HepG2 (cell line): ENCODE results near the gene SAMD8. TPM values are rescaled to one million over a fixed set of nuclear protein-coding genes. Genes with fewer than 3 reads are reported as not detected.

Experiments
- ATAC-seq: fragments of 200-7000 bp; cut with Tn5 transposase; 3 replicates; pipeline ENCODE4 v1.9.1; 2020; ENCODE audit warnings: mild to moderate bottlenecking, moderate library complexity
- BruUV-seq: library from RNA; stranded (reverse); fragments of 400-500 nt; replicated peaks from 2 replicates; lab custom pipeline; 2021; lab: Mats Ljungman, UMichigan
- CTCF ChIA-PET: fragments of 300-600 bp; formaldehyde crosslinking; extraction: SDS; loops from one replicate; lab custom pipeline; 2021; ENCODE audit warnings: low total read pairs, inconsistent platforms, low intra/inter-chr PET ratio; lab: Yijun Ruan, JAX
- POLR2A ChIA-PET: fragments of 350-600 bp; sonication (Branson Sonifier 250); formaldehyde crosslinking; loops from one replicate; lab custom pipeline; 2020; ENCODE audit warnings: antibody characterized with exemption, inconsistent platforms; lab: Yijun Ruan, JAX
- DNase-seq: peaks from one replicate; pipeline ENCODE4 v3.0.0-alpha.2; 2015; ENCODE audit warnings: low spot score
- FAIRE-seq: peaks from 3 replicates; lab custom pipeline; 2011; peaks lifted over from hg19 to GRCh38; lab: Jason Lieb, UNC
- H2AFZ ChIP-seq: one replicate; pipeline ENCODE4 v1.6.1; 2011; ENCODE audit warnings: low read length, inconsistent platforms
- H3K27ac ChIP-seq: fragments of 300-600 bp; 3 replicates; pipeline ENCODE4 v1.8.0; 2011; ENCODE audit warnings: mixed run types, mild to moderate bottlenecking, mixed read lengths, low read length, inconsistent platforms; ENCODE audit not compliant: insufficient read depth; ENCODE audit errors: extremely low read length
- H3K27me3 ChIP-seq, 2 experiments: fragments of 200-600 bp in 1 of 2; 2 replicates in 1 of 2; 3 replicates in 1 of 2; pipeline versions ENCODE4 v1.6.0 to v1.8.0; 2011; ENCODE audit warnings: low read length in 2 of 2, mild to moderate bottlenecking in 2 of 2, moderate library complexity in 2 of 2, inconsistent platforms in 1 of 2; ENCODE audit not compliant: insufficient read depth in 2 of 2, control insufficient read depth in 1 of 2
- H3K36me3 ChIP-seq, 2 experiments: fragments of 200-600 bp in 1 of 2; replicated peaks in 1 of 2; 2 replicates in 1 of 2; 3 replicates in 1 of 2; pipeline versions ENCODE4 v1.5.1 to v1.8.0; 2011; ENCODE audit warnings: low read length in 2 of 2, inconsistent platforms in 1 of 2; ENCODE audit not compliant: insufficient read depth in 2 of 2, control insufficient read depth in 1 of 2
- H3K4me1 ChIP-seq: 2 replicates; pipeline ENCODE4 v1.5.1; 2012; ENCODE audit warnings: low read length, inconsistent platforms; ENCODE audit not compliant: insufficient read depth
- H3K4me2 ChIP-seq: 2 replicates; pipeline ENCODE4 v1.6.0; 2011; ENCODE audit warnings: low read depth, low read length, inconsistent platforms
- H3K4me3 ChIP-seq, 3 experiments: fragments of 200-600 bp in 1 of 3; sonication (generic), shearing (Covaris generic) in 1 of 3; replicated peaks in 1 of 3; 2 replicates each; pipeline ENCODE4 v1.5.1; 2011 to 2016; ENCODE audit warnings: low read length in 3 of 3, inconsistent platforms in 2 of 3, low read depth in 2 of 3, mild to moderate bottlenecking in 2 of 3, control low read depth in 1 of 3, mixed read lengths in 1 of 3; ENCODE audit not compliant: insufficient read depth in 1 of 3
- H3K79me2 ChIP-seq: one replicate; pipeline ENCODE4 v1.6.1; 2011; ENCODE audit warnings: low read length, inconsistent platforms; ENCODE audit not compliant: insufficient read depth
- H3K9ac ChIP-seq: 2 replicates; pipeline ENCODE4 v1.6.0; 2011; ENCODE audit warnings: mild to moderate bottlenecking, low read depth, low read length, inconsistent platforms; ENCODE audit not compliant: insufficient read depth
- H3K9me3 ChIP-seq: 2 replicates; pipeline ENCODE4 v1.5.1; 2012; ENCODE audit warnings: mild to moderate bottlenecking, low read length
- H4K20me1 ChIP-seq: 2 replicates; pipeline ENCODE4 v1.6.0; 2011; ENCODE audit warnings: inconsistent platforms, mild to moderate bottlenecking, low read length, moderate library complexity; ENCODE audit not compliant: insufficient read depth
- DR1 ChIP-seq: sonication (generic); formaldehyde crosslinking; IDR thresholded peaks from 2 replicates; pipeline ENCODE4 v1.8.0; 2021; ENCODE audit warnings: mild to moderate bottlenecking, missing genetic modification reagents, inconsistent platforms
- GATA4 ChIP-seq: sonication (generic); IDR thresholded peaks from 2 replicates; pipeline ENCODE4 v1.6.1; 2016; ENCODE audit warnings: antibody characterized with exemption, low read depth, borderline replicate concordance
- HIVEP1 ChIP-seq: sonication (generic); formaldehyde crosslinking; IDR thresholded peaks from 2 replicates; pipeline ENCODE4 v1.4.0; 2020; ENCODE audit warnings: mild to moderate bottlenecking, missing genetic modification reagents
- MEIS2 ChIP-seq: sonication (generic); formaldehyde crosslinking; IDR thresholded peaks from 2 replicates; pipeline ENCODE4 v1.9.0; 2021; ENCODE audit warnings: mild to moderate bottlenecking, missing genetic modification reagents
- MTA1 ChIP-seq: sonication (generic); formaldehyde crosslinking; IDR thresholded peaks from 2 replicates; pipeline ENCODE4 v1.4.0; 2020; ENCODE audit warnings: missing genetic modification reagents, mild to moderate bottlenecking, borderline replicate concordance
- NFIB ChIP-seq: sonication (generic); formaldehyde crosslinking; IDR thresholded peaks from 2 replicates; pipeline ENCODE4 v1.9.0; 2021; ENCODE audit warnings: missing genetic modification reagents, mild to moderate bottlenecking, borderline replicate concordance
- NR2C2 ChIP-seq: sonication (generic); formaldehyde crosslinking; IDR thresholded peaks from 2 replicates; pipeline ENCODE4 v1.4.0; 2020; ENCODE audit warnings: missing genetic modification reagents, mild to moderate bottlenecking, moderate library complexity, borderline replicate concordance
- RAD21 ChIP-seq: fragments of 450-650 bp; formaldehyde crosslinking; IDR thresholded peaks from 2 replicates; pipeline ENCODE4 v1.5.0; 2020; ENCODE audit warnings: mild to moderate bottlenecking
- RFX3 ChIP-seq: IDR thresholded peaks from 2 replicates; pipeline ENCODE4 v1.6.1; 2016; ENCODE audit warnings: missing biosample characterization, missing genetic modification reagents
- RNF219 ChIP-seq: sonication (generic); formaldehyde crosslinking; IDR thresholded peaks from 2 replicates; pipeline ENCODE4 v1.5.0; 2020; ENCODE audit warnings: mild to moderate bottlenecking, missing genetic modification reagents
- SRSF1 ChIP-seq: fragments of 200-400 bp; formaldehyde crosslinking; optimal IDR thresholded peaks from 2 replicates; pipeline ENCODE3; 2017; ENCODE audit warnings: mild to moderate bottlenecking, low read depth, low read length, moderate library complexity
- U2AF2 ChIP-seq: fragments of 200-400 bp; formaldehyde crosslinking; IDR thresholded peaks from 2 replicates; pipeline ENCODE4 v1.6.1; 2017; ENCODE audit warnings: low read depth, mild to moderate bottlenecking, low read length
- ZBTB26 ChIP-seq: IDR thresholded peaks from 2 replicates; pipeline ENCODE4 v1.6.1; 2016; ENCODE audit warnings: missing compliant biosample characterization, missing genetic modification reagents, borderline replicate concordance
- ZFP36L1 ChIP-seq: sonication (generic); formaldehyde crosslinking; IDR thresholded peaks from 2 replicates; pipeline ENCODE4 v1.8.0; 2022; ENCODE audit warnings: mild to moderate bottlenecking, missing genetic modification reagents, moderate library complexity
- ZNF136 ChIP-seq: sonication (generic); formaldehyde crosslinking; IDR thresholded peaks from 2 replicates; pipeline ENCODE4 v1.8.1; 2022; ENCODE audit warnings: low read depth, mild to moderate bottlenecking, moderate library complexity, missing genetic modification reagents
- ZNF263 ChIP-seq: sonication (generic); formaldehyde crosslinking; IDR thresholded peaks from 2 replicates; pipeline ENCODE4 v1.4.0; 2020; ENCODE audit warnings: missing genetic modification reagents
- ZNF577 ChIP-seq: sonication (generic); formaldehyde crosslinking; IDR thresholded peaks from 2 replicates; pipeline ENCODE4 v1.4.0; 2020; ENCODE audit warnings: mild to moderate bottlenecking, low read depth, missing genetic modification reagents, borderline replicate concordance
- ZNF766 ChIP-seq: sonication (generic); formaldehyde crosslinking; IDR thresholded peaks from 2 replicates; pipeline ENCODE4 v1.5.0; 2020; ENCODE audit warnings: missing genetic modification reagents, borderline replicate concordance
- ZNF782 ChIP-seq: sonication (generic); formaldehyde crosslinking; IDR thresholded peaks from 2 replicates; pipeline ENCODE4 v1.4.0; 2020; ENCODE audit warnings: missing genetic modification reagents, mild to moderate bottlenecking, borderline replicate concordance
- ZSCAN12 ChIP-seq: sonication (generic); formaldehyde crosslinking; IDR thresholded peaks from 2 replicates; pipeline ENCODE4 v1.9.0; 2021; ENCODE audit warnings: mild to moderate bottlenecking, missing genetic modification reagents
- WGBS: methylation state at CpG from one replicate; pipeline ENCODE4 v1.1.6; 2017; ENCODE audit warnings: low lambda C conversion rate; 5-methylcytosine and 5-hydroxymethylcytosine counted together
- in situ Hi-C: cut with HindIII; loops from 2 replicates; pipeline ENCODE4 v1.10.0; 2017; ENCODE audit warnings: low pct_unique_long_range_greater_than_20kb; ENCODE audit not compliant: extremely low pct_ligation_motif_present
- intact Hi-C: fragments of 100-400 bp; cut with micrococcal nuclease; formaldehyde crosslinking; loops from one replicate; pipeline ENCODE4 v1.10.0; 2022; ENCODE audit not compliant: unreplicated experiment
- polyA plus RNA-seq, 8 experiments: library from polyadenylated mRNA; depleted of rRNA in 3 of 8; stranded (reverse) in 7 of 8; unstranded in 1 of 8; fragments of >200 nt; fragmentation: Illumina TruSeq in 4 of 8; extraction: Trizol in 4 of 8; gene quantifications; 2 replicates each; pipeline versions ENCODE4 v1.2.1 to v1.2.3, GENCODE V29; 2011 to 2016; ENCODE audit warnings: low read depth in 4 of 8, missing spikeins in 1 of 8, mixed read lengths in 1 of 8; ENCODE audit not compliant: insufficient read depth in 1 of 8
- total RNA-seq, 5 experiments: library from RNA; depleted of rRNA; stranded (reverse); fragments of >200 nt; fragmentation: Illumina TruSeq; extraction: Trizol; gene quantifications; 2 replicates each; pipeline ENCODE4 v1.2.3, GENCODE V29; 2016; ENCODE audit warnings: low read depth in 1 of 5

The SAMD8 gene
- total and polyA plus RNA-seq, 2 of the 13 experiments (the other 11 are each of a cell fraction or from before 2014, with no cell fraction given): 10.4 to 13.2 TPM

GRCh38 chr10:75070961-75071428 is 40.5 kb upstream of the SAMD8 start:
- Histone ChIP-seq H3K4me3 (peak overlapping the region in 1 of 3 experiments; percentile 53; a peak in 2 of 6 replicates), H4K20me1 (no peaks in the 10 kb centered on the region)
- CTCF ChIA-PET: no interaction called here
- no peak for TF ChIP-seq MTA1 (CRISPR knock-in tag)
- no peak for TF ChIP-seq ZNF136 (CRISPR knock-in tag)
- no peak for TF ChIP-seq ZNF263 (CRISPR knock-in tag)
- TF ChIP-seq DR1 (CRISPR knock-in tag): no peak
- no peak for TF ChIP-seq GATA4
- TF ChIP-seq ZNF577 (CRISPR knock-in tag): no peak
- TF ChIP-seq HIVEP1 (CRISPR knock-in tag): no peak
- no peak for TF ChIP-seq ZNF782
- no peak for TF ChIP-seq SRSF1
- no peak for TF ChIP-seq U2AF2
- TF ChIP-seq RFX3 (CRISPR knock-in tag): no peak
- TF ChIP-seq ZFP36L1 (CRISPR knock-in tag): no peak
- no peak for TF ChIP-seq ZBTB26 (CRISPR knock-in tag)
- TF ChIP-seq NFIB: no peak
- no peak for TF ChIP-seq ZNF766
- TF ChIP-seq RNF219 (CRISPR knock-in tag): no peak
- no peak for TF ChIP-seq NR2C2 (CRISPR knock-in tag)
- TF ChIP-seq MEIS2 (CRISPR knock-in tag): no peak
- no peak for TF ChIP-seq ZSCAN12 (CRISPR knock-in tag)
- no peak for TF ChIP-seq RAD21 (CRISPR knock-in tag)
- TF ChIP-seq, all 625 proteins: peak for 0
- no peak for DNase-seq
- Histone ChIP-seq H3K27me3 (peaks cover 0 to 29% of the 10 kb centered on the region in 2 experiments; a peak in 2 of 5 replicates), H3K4me2 (peak overlapping the region; percentile 62), H2AFZ (no peak overlapping the region), H3K27ac (no peak overlapping the region), H3K9me3 (no peaks in the 10 kb centered on the region), H3K4me1 (peaks cover 23% of the 10 kb centered on the region), H3K79me2 (no peaks in the 10 kb centered on the region), H3K36me3 (no peaks in the 10 kb centered on the region), H3K9ac (no peak overlapping the region)
- in situ Hi-C loops: no loop called here
- peak; percentile 36 for ATAC-seq
- FAIRE-seq: no peak
- WGBS: 30% methylated on average over 3 of the region's 7 CpGs
- intact Hi-C loops: no loop called here
- BruUV-seq: no TSS peak
- POLR2A ChIA-PET: no interaction called here
